ENCODE data around the gene PRAF2.
A peak's percentile ranks its signal among the peaks of the same experiment; 100 is the strongest.

The PRAF2 gene

GRCh38 chrX:49073601-49074575, at the start of gene PRAF2:
TSS of gene PRAF2 (minus strand) at chrX:49074002. CDS start at chrX:49073987, 15 bp downstream.
- peak within 1 kb of the TSS; percentile 75 for H3K4me3 ChIP-seq (ENCODE audit: low read depth, low read length)
- peak; percentile 42 for DNase-seq (ENCODE audit: low read depth, low spot score)
- CTCF ChIA-PET = no interaction called here
- POLR2A ChIA-PET = no interaction called here
- no peak for TF ChIP-seq CTCF (IDR thresholded peaks at IDR 0.05; ENCODE audit: insufficient read depth, low read length, missing control alignments)

- ChIA-PET POLR2A (no interaction called here), CTCF (interaction anchor here (1.2 to 1.3 kb wide), 2 partner anchors 33 to 36 kb away, joined by 3 to 4 read pairs; no protein-coding TSS in a partner anchor)
- TF ChIP-seq CTCF (IDR thresholded peaks at IDR 0.05; ENCODE audit: insufficient read depth, low read length, missing control alignments) = no peak
- H3K4me3 ChIP-seq (ENCODE audit: low read depth, low read length) = peak overlapping the region; percentile 74
- DNase-seq (ENCODE audit: low read depth, low spot score) = no peak
Observed at GRCh38 chrX:49122499-49122898, 48.7 kb upstream of the PRAF2 start.

GRCh38 chrX:49120091-49120490, 46.3 kb upstream of the PRAF2 start:
- TF ChIP-seq CTCF (IDR thresholded peaks at IDR 0.05; ENCODE audit: insufficient read depth, low read length, missing control alignments) = no peak
- ChIA-PET CTCF (interaction anchor here (1.0 to 1.4 kb wide), 2 partner anchors 13 to 16 kb away, joined by 3 to 5 read pairs; no protein-coding TSS in a partner anchor), POLR2A (no interaction called here)
- no peak overlapping the region for H3K4me3 ChIP-seq (ENCODE audit: low read depth, low read length)
- no peak for DNase-seq (ENCODE audit: low read depth, low spot score)

- no peak for TF ChIP-seq CTCF (IDR thresholded peaks at IDR 0.05; ENCODE audit: insufficient read depth, low read length, missing control alignments)
- CTCF ChIA-PET = no interaction called here
- POLR2A ChIA-PET = no interaction called here
- no peak overlapping the region for H3K4me3 ChIP-seq (ENCODE audit: low read depth, low read length)
- DNase-seq (ENCODE audit: low read depth, low spot score) = no peak
Observed at GRCh38 chrX:49117581-49117980, 43.8 kb upstream of the PRAF2 start.

- DNase-seq (ENCODE audit: low read depth, low spot score) = no peak
- CTCF ChIA-PET = no interaction called here
- TF ChIP-seq CTCF (IDR thresholded peaks at IDR 0.05; ENCODE audit: insufficient read depth, low read length, missing control alignments) = no peak
- no peak overlapping the region for H3K4me3 ChIP-seq (ENCODE audit: low read depth, low read length)
- POLR2A ChIA-PET = no interaction called here
Observed at GRCh38 chrX:49116716-49117115, 42.9 kb upstream of the PRAF2 start.

GRCh38 chrX:49116076-49116475, 42.3 kb upstream of the PRAF2 start:
- DNase-seq (ENCODE audit: low read depth, low spot score) = no peak
- ChIA-PET POLR2A (no interaction called here), CTCF (no interaction called here)
- no peak for TF ChIP-seq CTCF (IDR thresholded peaks at IDR 0.05; ENCODE audit: insufficient read depth, low read length, missing control alignments)
- no peak overlapping the region for H3K4me3 ChIP-seq (ENCODE audit: low read depth, low read length)
